ENCODE data around the gene RFWD3.

The RFWD3 gene

GRCh38 chr16:74575175-74575806 lies 91.4 kb downstream of the RFWD3 start:
- DNase-seq (ENCODE audit: low read depth) = no peak
- TF ChIP-seq CTCF (IDR thresholded peaks at IDR 0.05; ENCODE audit: low read length, missing control alignments) = no peak
- no peak overlapping the region for H3K4me3 ChIP-seq (replicated peaks; ENCODE audit: low read depth, low read length)

GRCh38 chr16:74574146-74574545 lies 92.5 kb downstream of the RFWD3 start:
- H3K4me3 ChIP-seq (replicated peaks; ENCODE audit: low read depth, low read length) = no peak overlapping the region
- TF ChIP-seq CTCF (IDR thresholded peaks at IDR 0.05; ENCODE audit: low read length, missing control alignments) = no peak
- no peak for DNase-seq (ENCODE audit: low read depth)

- DNase-seq (ENCODE audit: low read depth) = no peak
- no peak for TF ChIP-seq CTCF (IDR thresholded peaks at IDR 0.05; ENCODE audit: low read length, missing control alignments)
- H3K4me3 ChIP-seq (replicated peaks; ENCODE audit: low read depth, low read length) = no peak overlapping the region
Measured at GRCh38 chr16:74573622-74574021, 93.1 kb downstream of the RFWD3 start.
